ENCODE measurements around the gene TBC1D3I.
"Not testable (repeated sequence)": the region's sequence is repeated elsewhere in the genome, so short reads cannot be mapped to it uniquely, and the experiment has no call there.

TBC1D3I gene

DNA sequence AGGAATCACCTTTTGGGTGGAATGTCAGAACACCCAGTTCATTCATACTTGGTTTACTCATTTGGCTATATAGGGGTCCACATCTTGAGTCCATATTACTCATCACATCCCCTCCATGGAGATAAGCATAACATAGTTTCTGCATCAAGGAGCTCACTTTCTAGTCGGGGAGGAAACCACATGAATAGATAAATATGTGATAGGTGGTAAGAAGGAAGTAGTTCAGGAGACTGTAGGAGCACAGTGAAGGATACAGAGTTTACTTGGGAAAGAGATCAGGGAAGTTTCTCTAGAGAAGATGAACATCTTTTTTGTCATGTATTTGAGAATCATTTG lies 57.9 kb downstream of the TBC1D3I start:
- DNase-seq (ENCODE audit: low read depth in 2 of 2) = not testable (repeated sequence)

GRCh38 chr17:36205637-36206485 lies 58.5 kb downstream of the TBC1D3I start:
- DNase-seq (ENCODE audit: low read depth in 2 of 2) = no peak

GRCh38 chr17:36204724-36205500 lies 59.5 kb downstream of the TBC1D3I start:
- DNase-seq (ENCODE audit: low read depth in 2 of 2) = no peak
